Skin epidermis (tissue), 12 donors: ENCODE measurements around the gene LPIN2.
"Not testable (repeated sequence)": the region's sequence is repeated elsewhere in the genome, so short reads cannot be mapped to it uniquely, and the experiment has no call there.

Source experiments
- H3K27ac ChIP-seq, 21 experiments: fragments of 200-600 bp; sonication (generic) in 11 of 21; one replicate each; pipeline ENCODE4 v1.5.0; 2020; ENCODE audit warnings: mild to moderate bottlenecking in 3 of 21, inconsistent platforms in 2 of 21, moderate library complexity in 2 of 21
- H3K4me3 ChIP-seq, 7 experiments: fragments of 200-600 bp; sonication (generic) in 2 of 7; one replicate each; pipeline ENCODE4 v1.5.0; 2020; ENCODE audit warnings: inconsistent platforms in 2 of 7, mild to moderate bottlenecking in 2 of 7, moderate library complexity in 1 of 7

Gene LPIN2

DNA sequence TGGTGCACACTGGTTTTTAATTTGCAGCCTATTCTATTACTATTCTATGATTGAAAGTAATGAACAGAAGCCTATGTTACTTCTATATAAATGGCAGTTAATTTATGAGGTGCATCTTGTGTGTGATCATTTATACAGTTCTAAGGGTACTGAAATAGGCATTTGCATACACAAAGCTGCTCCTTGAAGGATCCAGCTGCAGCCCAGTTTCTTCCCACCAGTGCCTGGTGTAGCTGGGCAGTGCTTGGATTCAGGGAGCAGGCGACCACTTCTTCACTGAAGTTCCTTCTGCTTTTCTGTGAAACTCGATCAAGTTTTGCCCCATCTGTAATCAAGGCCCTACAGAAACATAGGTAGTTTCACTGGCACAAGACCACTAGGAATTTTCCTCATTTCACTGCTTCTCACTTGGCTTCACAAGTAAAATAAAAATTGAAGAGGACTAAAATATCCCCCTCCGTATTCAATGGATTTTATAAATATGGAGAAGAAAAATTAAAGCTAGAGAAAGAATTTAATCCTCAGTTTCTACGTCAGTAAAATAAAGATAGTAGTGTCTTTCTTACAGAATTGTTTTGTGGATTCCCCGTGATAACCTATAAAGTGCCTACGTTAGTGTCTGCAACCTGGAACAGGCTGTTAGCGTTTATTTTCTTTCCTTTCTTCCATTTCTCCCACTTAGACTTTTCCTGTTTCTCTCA is 1.7 kb upstream of the LPIN2 start:
- Histone ChIP-seq H3K4me3 (no peak overlapping the region), H3K27ac (peak overlapping the region in 16 of 21 experiments; percentile 1 to 80 (median 50))

DNA sequence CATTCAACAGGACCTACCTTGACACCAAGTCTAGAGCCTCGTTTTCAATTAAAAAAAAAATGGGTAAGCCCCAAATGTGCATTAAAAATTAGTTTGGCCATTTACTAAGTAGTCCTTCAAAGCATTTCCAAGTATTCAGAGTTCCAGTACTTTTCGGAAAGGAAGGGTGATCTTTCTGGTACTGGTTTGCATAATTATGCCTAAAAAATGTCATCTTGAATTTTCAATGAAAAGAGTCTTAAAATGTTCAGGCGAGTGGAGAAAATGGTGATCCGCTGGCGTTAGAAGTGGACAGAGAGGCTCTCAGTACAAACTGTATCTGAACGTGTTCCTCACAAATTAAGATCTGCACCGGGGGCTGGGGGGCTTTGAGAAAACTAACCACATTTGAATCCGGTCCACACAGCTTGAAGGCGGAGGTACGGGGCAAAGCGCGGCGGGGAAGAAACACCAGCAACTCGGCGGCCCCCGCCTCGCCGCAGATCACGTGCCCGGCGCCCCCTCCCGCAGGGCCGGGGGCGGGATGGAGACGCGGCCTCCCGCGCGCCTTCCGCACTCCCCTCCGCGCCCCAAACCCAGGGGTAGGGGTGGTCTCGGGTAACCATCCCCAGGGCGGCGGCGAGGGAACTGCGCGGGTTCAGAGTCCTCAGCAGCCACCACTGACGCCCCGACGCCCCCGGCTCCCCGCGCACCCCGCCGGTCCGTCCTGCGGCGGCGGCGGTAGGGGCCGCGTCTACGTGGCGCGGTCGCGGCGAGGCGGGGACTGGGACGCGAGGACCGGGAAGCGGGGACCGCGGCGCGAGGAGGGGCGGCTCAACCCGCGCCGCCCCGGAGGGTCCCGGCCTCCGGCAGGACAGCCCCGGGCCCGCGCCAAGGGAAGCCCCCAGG is 564 bp downstream of the LPIN2 start:
- peak overlapping the region; percentile 80 to 98 (median 90) for H3K27ac ChIP-seq
- peak overlapping the region; percentile 56 to 93 (median 79) for H3K4me3 ChIP-seq

DNA sequence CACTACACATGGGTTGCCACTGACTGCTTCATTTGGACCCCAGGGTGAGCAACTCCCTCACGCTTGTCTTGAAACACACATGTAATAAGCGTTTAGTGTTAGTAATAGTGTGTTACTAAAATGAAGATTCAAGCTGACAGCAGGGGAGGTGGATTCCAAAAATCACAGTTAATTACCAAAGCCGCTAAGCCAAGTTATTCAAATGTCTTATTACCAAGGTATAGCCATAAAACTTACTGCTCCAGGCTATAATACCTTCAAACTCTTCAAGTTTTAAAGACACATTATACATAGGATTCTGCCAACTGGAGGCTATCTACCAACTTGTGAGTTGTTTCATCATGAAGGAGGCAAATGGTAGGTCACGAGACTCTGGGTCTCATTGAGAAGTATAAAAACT is 2.9 kb downstream of the LPIN2 start:
- peak overlapping the region in 1 of 21 experiments; percentile 33 for H3K27ac ChIP-seq
- no peak overlapping the region for H3K4me3 ChIP-seq

DNA sequence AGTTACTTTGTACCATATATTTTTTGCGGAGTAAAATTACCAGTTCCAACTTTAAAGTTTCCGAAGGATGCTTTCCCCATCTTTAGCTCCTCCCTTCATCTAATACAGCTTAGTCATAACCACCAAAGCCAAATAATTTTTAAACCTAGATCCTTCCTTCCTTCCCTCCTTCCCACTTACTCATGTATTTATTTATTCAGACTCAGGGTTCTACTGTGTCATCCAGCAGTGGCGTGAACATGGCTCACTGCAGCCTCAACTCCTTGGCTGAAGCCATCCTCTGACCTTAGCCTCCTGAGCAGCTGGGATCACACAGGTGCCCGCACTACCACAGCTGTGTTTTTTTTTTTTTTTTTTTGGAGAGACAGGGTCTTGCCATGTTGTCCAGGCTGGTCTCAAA is 4.4 kb downstream of the LPIN2 start:
- no peak overlapping the region for H3K27ac ChIP-seq
- H3K4me3 ChIP-seq: no peak overlapping the region

DNA sequence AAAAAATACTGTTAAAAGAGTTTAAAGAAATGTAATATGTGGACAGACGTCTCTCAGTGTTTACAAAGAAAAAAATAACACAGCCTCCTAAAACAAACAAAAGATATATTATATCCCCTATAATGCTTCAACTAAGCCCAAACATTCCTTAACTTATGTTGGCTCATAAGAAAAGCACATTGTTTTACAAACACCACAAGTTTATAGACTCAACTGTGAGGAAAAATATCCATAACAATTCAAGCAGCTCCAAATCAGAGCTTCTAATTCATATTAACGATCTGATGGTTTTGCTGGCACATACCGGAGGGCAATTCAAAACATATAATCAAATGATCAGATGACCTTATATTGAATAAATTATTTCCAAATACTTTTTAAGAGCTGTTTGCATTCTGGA is 5.5 kb downstream of the LPIN2 start:
- no peak overlapping the region for H3K4me3 ChIP-seq
- H3K27ac ChIP-seq: no peak overlapping the region

DNA sequence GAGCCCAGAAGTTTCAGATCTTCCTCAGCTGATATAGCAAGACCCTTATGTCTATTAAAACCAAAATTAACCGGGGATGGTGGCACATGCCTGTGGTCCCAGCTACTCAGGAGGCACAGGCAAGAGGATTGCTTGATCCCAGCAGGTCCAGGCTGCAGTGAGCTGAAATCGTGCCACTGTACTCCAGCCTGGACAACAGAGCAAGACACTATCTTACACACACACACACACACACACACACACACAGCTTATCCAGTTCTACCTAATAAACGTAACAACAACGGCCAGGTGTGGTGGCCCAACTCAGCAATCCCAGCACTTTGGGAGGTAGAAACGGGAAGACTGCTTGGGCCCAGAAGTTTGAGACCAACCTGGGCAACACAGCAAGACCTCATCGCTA is 7.5 kb downstream of the LPIN2 start:
- Histone ChIP-seq H3K27ac (no peak overlapping the region), H3K4me3 (no peak overlapping the region)

DNA sequence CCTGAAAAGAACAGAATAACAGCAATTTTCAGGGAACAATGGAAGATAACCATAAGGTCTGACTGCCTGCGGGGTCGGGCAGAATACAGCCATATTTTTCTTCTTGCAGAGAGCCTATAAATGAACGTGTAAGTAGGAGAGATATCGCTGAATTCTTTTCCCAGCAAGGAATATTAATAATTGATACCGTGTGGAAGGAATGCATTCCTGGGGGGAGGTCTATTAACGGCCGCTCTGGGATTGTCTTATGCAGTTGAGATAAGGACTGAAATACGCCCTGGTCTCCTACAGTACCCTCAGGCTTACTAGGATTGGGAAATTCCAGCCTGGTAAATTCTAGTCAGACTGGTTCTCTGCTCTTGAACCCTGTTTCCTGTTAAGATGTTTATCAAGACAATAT is 9.2 kb downstream of the LPIN2 start:
- H3K4me3 ChIP-seq, H3K27ac ChIP-seq: not testable (repeated sequence)

DNA sequence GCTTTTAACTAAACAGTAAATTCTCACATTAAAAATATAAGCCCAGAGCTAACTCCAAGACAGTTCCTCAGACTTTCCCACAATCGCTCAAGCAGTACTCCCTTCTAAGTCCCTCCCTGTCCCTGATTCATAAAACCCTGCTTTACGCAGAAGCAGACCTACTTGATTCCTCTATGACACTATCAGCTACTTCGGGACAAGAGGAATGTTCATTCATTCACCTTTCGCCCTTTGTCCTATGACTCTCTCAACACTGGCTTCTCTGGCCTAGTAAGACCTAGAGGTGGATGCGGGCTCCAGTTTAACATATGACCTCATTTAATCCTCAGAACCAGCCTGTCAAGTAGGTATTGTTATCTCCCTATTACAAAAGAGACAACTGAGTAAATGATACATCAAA is 10.2 kb downstream of the LPIN2 start:
- H3K4me3 ChIP-seq: no peak overlapping the region
- no peak overlapping the region for H3K27ac ChIP-seq

DNA sequence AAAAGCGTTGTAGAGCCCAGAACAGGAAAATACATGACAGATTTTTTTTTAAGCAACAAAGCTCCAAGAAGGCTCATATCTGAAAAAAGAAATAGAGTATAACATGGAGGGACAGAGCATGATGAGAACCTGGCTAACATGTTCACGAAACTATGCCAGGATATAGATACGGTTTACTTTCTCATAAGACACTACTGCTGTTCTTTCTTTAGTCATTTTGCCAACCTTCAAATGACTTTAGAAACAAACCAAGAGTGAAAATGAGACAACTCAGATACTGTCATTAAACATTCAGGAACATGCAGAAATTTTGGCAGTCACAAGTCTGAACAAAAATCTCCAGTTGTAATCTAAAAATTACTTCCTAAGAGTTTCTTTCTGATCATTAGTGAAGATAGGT is 14.3 kb downstream of the LPIN2 start:
- Histone ChIP-seq H3K4me3 (no peak overlapping the region), H3K27ac (peak overlapping the region in 6 of 21 experiments; percentile 3 to 54 (median 32))

DNA sequence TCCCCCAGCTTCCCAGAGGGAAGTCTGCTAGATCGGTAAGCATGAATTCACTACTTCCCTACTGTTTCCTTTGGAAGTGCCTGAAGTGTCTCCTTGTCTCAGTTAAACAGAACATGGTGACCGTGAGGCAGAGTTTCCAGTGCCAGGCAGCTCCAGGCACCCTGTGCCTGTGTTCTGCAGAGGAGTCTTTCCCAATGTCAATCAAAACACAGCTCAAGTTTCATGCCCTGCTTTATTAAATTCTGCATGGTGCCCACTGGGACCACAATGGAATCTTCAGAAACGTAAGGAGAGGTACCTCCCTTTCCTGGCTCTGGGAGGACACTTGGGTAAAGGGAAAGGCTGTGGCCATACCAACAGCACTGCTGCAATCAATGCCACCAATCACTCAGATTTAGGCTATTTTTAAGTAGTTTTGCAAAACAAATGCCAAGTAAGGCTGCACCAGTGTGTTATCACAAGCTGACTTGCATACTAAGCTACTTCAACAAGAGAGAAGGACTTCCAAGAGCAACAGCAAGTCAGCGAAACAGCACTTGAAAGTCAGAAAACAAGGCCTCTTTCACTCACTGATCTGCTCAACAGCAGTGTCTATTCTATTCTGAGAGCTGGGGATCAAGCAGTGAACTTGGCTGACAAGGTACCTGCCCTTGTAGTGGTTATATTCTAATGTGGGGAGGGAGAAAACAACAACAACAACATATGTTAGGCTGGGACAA is 14.9 kb downstream of the LPIN2 start:
- peak overlapping the region in 8 of 21 experiments; percentile 3 to 54 (median 16) for H3K27ac ChIP-seq

DNA sequence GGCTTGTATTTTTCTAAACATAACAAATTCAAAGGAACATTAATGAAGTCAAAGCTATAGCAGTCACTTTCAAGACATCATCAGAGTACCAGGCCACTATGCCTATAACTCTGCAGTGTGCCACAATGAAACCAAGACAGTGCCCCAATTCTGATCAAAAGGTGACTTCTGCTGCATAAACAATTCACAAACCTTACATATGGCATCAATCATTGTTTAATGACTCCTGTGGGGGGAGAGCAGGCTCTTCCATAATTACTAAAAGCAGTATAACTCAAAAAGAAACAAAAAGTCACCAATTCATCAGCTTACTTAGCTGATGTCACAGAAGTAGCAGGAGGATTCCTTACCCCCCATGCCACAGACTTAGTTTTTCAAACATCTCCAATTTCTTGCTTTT is 15.5 kb downstream of the LPIN2 start:
- peak overlapping the region in 4 of 21 experiments; percentile 3 to 54 (median 24) for H3K27ac ChIP-seq
- H3K4me3 ChIP-seq: no peak overlapping the region

More for the DNA sequence above, 14.9 kb downstream of the LPIN2 start:
- H3K4me3 ChIP-seq: no peak overlapping the region

DNA sequence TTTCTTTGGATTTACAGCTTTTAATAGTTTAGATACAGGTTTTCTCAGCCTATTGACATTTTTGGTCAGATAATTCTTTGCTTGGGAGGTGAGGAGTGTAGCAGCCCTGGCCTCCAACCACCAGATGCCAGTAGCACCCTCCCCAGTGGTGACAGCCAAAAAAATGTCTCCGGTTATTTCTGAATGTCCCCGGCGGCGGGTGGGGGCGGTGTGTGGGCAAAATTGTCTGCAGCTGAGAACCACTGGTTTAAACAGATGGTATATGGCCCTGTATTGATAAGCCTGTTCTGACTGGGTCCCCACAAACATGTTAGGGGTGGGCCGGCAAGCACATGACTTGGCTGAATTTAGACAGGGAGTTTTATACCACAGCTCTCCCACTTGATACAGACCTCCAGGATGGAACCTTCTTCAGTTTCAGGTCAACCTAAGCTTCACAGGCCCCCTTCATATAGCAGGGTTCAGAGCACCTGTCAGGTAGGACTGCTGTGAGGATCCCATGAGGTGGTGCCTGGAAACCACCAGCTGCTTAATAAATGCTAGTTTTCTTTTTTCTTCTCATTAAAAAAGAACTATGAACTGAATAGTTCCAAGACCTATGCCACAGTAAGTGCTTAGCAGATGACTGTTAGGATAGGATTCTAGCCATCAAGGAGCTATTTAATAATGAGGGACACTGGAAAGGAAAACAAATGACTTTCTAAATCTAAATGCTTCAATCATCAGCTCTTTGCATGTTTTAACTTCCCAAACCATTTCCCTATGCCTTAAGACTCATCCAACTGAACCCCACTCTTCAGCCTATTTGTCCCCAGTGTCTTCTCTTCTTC is 18.1 kb downstream of the LPIN2 start:
- peak overlapping the region in 1 of 21 experiments; percentile 1 for H3K27ac ChIP-seq
- H3K4me3 ChIP-seq: no peak overlapping the region

DNA sequence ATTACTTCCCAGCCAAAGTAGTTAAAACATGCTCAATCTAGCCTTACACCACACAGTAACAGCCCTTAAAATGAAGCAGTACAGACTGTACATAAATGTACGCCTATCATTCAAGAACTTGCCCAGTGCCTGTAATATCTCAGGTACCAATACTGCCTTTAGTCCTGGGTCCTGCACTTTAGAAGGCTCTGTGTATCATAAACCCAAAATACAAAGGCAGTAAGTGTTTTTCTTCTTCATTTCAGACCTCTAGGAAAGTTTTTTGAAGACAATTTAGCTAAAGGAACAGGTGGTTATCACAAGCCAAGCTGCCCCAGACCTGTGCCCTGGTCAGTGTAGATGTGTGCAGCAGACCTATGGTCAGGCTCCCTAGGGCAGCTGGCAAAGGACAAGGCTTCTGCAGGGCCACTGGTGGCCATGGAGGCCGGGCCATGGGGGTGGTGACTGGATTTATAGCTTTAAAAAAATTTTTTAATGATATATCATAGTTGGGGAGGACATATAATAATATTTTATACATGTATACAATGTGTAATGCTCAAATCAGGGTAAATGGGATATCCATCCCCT is 18.8 kb downstream of the LPIN2 start:
- H3K4me3 ChIP-seq: no peak overlapping the region
- H3K27ac ChIP-seq: no peak overlapping the region

DNA sequence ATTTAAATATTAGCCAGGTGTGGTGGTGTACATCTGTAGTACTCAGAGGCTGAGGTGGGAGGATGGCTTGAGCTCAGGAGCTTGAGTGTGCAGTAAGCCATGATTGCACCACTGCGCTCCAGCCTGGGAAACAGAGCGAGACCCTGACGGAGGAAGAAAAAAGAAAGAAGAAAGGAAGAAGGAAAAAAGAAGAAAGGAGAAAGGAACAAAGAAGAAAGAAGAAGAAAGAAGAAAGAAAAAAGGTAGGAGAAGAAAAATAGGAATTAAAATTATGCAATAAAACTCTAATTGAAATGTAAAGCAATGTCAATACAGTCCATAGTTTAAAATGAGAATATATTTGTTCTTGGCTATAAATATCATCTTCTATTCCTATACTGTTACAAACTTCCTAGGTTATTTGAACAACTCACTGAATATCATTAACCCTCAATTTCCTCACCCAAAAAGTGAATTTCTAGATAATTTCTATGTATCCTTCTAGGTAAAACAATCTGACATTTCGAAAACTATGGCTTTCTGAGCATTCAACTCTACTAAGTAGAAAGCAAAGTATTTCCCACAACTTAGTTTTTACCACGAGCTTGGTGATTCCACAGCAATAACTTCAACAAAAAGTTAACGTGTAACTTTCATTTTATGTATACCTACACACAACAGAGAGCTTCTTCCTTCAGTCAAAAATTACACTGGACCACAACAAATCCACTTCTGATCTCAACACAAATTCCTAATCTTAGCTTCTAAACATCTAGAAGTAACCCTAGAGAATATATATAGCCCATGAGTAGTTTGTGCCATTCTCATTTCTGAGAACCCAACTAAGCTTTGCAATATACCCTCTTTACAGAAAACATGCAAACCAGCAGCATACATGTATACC is 19.7 kb downstream of the LPIN2 start:
- Histone ChIP-seq H3K4me3 (no peak overlapping the region), H3K27ac (no peak overlapping the region)

DNA sequence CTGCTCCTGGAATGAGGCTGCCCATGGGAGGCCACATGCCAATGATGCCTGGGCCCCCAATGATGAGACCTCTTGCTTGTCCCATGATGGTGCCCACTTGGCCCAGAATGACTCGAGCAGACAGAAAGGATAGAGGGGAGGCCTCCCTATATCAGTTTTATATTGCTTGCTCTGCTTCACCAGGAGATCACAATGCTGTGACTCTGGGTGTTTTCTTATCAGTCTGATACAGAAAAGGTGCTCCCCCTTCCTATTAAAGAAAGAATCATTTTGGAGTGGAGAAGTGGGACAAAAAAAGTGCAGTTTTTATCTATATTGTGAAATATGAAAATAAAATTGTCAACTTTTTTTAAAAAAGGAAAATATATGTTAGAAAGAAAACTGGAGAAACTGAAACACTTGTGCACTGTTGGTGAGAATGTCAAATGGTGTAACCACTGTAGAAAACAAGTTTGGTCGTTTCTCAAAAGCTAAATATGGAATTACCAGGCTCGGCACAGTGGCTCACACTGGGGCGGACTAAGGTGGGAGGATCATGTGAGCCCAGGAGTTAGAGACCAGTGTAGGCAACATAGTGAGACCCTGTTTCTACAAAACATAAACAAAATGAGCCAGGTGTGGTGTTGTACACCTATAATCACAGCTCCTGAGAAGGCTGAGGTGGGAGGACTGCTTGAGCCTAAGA is 21.8 kb downstream of the LPIN2 start:
- no peak overlapping the region for H3K27ac ChIP-seq
- H3K4me3 ChIP-seq: no peak overlapping the region

DNA sequence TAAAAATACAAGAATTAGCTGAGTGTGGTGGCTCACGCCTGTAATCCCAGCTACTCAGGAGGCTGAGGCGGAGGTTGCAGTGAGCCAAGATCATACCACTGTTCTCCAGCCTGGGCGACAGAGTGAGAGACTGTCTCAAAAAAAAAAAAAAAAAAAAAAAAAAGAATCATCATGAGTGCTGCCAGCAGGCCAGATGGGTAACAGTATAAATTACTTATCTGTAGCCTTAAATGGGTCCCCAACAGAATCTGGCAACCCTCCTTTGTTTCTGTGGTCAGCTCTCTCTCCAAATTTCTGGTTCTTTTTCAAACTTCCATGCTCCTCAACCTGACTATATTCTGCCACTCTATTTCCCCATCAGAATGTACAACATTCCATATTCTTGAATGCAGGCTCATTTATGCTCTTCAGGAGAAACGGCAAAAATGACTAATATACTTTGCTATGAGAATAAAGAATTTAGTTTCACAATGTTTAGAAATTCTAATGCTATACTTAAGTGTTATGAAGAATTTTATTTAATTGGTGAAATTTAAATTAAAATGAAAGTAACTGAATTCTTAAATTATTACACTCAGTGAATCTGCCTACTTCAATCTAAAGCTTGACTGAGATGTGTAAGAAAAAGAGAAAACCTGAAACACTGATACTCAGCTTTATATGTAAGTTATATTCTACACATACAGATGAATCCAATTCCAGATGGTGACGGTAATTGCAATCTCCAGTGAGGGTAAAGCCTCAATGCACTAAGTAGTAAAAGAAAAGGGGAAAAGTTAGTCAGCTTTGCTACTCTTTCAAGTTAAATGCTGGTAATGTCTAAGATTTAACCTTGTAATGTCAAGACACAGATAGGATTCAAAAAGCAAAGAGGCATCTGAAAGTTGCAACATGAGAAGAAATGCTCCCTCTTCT is 24.8 kb downstream of the LPIN2 start:
- no peak overlapping the region for H3K27ac ChIP-seq

More for the DNA sequence above, 24.8 kb downstream of the LPIN2 start:
- H3K4me3 ChIP-seq: no peak overlapping the region
